ENCODE data around the gene LBP.
A peak's percentile ranks its signal among the peaks of the same experiment; 100 is the strongest.

LBP gene

GRCh38 chr20:38386004-38386403 is 39.7 kb downstream of the LBP start:
- POLR2A ChIA-PET: no interaction called here
- no peaks in the 10 kb centered on the region for H3K36me3 ChIP-seq (ENCODE audit: control insufficient read depth in 2 of 2, insufficient read depth in 1 of 2, low read length in 2 of 2)
- H3K9me3 ChIP-seq (ENCODE audit: control insufficient read depth, insufficient read depth, low read depth, low read length): no peaks in the 10 kb centered on the region
- no peak overlapping the region for H3K27ac ChIP-seq (ENCODE audit: extremely low read depth, low read depth, low read length)
- H3K4me3 ChIP-seq (ENCODE audit: low read depth, low read length): no peak overlapping the region
- TF ChIP-seq BCL6B (tag by site-specific recombination; IDR thresholded peaks at IDR 0.05): no peak
- CTCF ChIA-PET: no interaction called here
- H3K4me1 ChIP-seq (ENCODE audit: control insufficient read depth, insufficient read depth, low read length): no peaks in the 10 kb centered on the region

DNA sequence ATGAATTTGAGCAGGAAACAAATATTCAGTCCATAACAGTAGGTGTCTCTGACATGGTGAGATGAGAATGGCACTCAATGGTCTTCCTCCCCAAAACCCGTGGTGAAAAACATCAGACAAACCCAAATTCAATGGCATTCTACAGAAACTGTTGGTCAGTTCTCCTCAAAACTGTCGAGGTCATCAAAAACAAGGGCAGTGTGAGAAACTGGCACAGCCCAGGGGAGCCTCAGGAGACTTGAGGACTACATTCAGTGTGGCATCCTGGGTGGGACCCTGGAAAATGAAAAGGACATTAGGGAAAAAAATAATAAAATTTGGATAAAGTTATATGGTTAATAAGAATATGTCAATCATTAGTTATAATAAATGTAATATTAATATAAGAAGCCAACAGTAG is 40.6 kb downstream of the LBP start:
- ChIA-PET CTCF (no interaction called here), POLR2A (interaction anchor here (0.6 kb wide), 1 partner anchor 20 kb away, joined by 3 read pairs; no protein-coding TSS in a partner anchor)
- H3K9me3 ChIP-seq (ENCODE audit: control insufficient read depth, insufficient read depth, low read depth, low read length): no peaks in the 10 kb centered on the region
- H3K4me1 ChIP-seq (ENCODE audit: control insufficient read depth, insufficient read depth, low read length): no peaks in the 10 kb centered on the region
- H3K27ac ChIP-seq (ENCODE audit: extremely low read depth, low read depth, low read length): no peak overlapping the region
- no peak overlapping the region for H3K4me3 ChIP-seq (ENCODE audit: low read depth, low read length)
- TF ChIP-seq ZNF366 (tag by site-specific recombination; conservative IDR thresholded peaks at IDR 0.05) (no peak), ZNF202 (tag by site-specific recombination; IDR thresholded peaks at IDR 0.05; ENCODE audit: borderline replicate concordance) (no peak), ZNF837 (tag by site-specific recombination; IDR thresholded peaks at IDR 0.05) (no peak), ZNF266 (tag by site-specific recombination; IDR thresholded peaks at IDR 0.05; ENCODE audit: low read depth) (no peak), ZNF23 (tag by site-specific recombination; IDR thresholded peaks at IDR 0.05; ENCODE audit: borderline replicate concordance) (no peak), ZBTB20 (tag by site-specific recombination; IDR thresholded peaks at IDR 0.05) (no peak), KLF17 (tag by site-specific recombination; IDR thresholded peaks at IDR 0.05) (no peak), ZNF184 (tag by site-specific recombination; IDR thresholded peaks at IDR 0.05) (no peak), ZNF830 (tag by site-specific recombination; IDR thresholded peaks at IDR 0.05; ENCODE audit: low read depth) (no peak), ZNF621 (tag by site-specific recombination; IDR thresholded peaks at IDR 0.05) (no peak), YY1 (tag by site-specific recombination; IDR thresholded peaks at IDR 0.05) (no peak)
- TF ChIP-seq, protein P1, sequence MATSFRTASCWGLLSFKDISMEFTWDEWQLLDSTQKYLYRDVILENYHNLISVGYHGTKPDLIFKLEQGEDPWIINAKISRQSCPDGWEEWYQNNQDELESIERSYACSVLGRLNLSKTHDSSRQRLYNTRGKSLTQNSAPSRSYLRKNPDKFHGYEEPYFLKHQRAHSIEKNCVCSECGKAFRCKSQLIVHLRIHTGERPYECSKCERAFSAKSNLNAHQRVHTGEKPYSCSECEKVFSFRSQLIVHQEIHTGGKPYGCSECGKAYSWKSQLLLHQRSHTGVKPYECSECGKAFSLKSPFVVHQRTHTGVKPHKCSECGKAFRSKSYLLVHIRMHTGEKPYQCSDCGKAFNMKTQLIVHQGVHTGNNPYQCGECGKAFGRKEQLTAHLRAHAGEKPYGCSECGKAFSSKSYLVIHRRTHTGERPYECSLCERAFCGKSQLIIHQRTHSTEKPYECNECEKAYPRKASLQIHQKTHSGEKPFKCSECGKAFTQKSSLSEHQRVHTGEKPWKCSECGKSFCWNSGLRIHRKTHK (tag by site-specific recombination; IDR thresholded peaks at IDR 0.05): no peak
- H3K36me3 ChIP-seq (ENCODE audit: control insufficient read depth in 2 of 2, insufficient read depth in 1 of 2, low read length in 2 of 2): no peaks in the 10 kb centered on the region

GRCh38 chr20:38387953-38388352 is 41.7 kb downstream of the LBP start:
- CTCF ChIA-PET: no interaction called here
- H3K27ac ChIP-seq (ENCODE audit: extremely low read depth, low read depth, low read length): no peak overlapping the region

GRCh38 chr20:38392356-38392755 is 46.1 kb downstream of the LBP start:
- Histone ChIP-seq H3K9me3 (ENCODE audit: control insufficient read depth, insufficient read depth, low read depth, low read length) (no peaks in the 10 kb centered on the region), H3K36me3 (ENCODE audit: control insufficient read depth in 2 of 2, insufficient read depth in 1 of 2, low read length in 2 of 2) (no peaks in the 10 kb centered on the region), H3K4me3 (ENCODE audit: low read depth, low read length) (no peak overlapping the region), H3K4me1 (ENCODE audit: control insufficient read depth, insufficient read depth, low read length) (no peaks in the 10 kb centered on the region), H3K27ac (ENCODE audit: extremely low read depth, low read depth, low read length) (no peak overlapping the region)
- ChIA-PET POLR2A (no interaction called here), CTCF (interaction anchor here (0.8 to 2.9 kb wide), 3 partner anchors 16 to 162 kb away, joined by 3 to 11 read pairs (median 3); no protein-coding TSS in a partner anchor)
- peak; percentile 64; the same call in 1 of the 2 replicates for TF ChIP-seq ZNF76 (tag by site-specific recombination; IDR thresholded peaks at IDR 0.05; ENCODE audit: borderline replicate concordance, low read depth)
- TF ChIP-seq, protein P1 (tag by site-specific recombination; IDR thresholded peaks at IDR 0.05): no peak
- TF ChIP-seq ZNF596 (tag by site-specific recombination; IDR thresholded peaks at IDR 0.05): peak; percentile 73
- TF ChIP-seq ZBTB49 (tag by site-specific recombination; IDR thresholded peaks at IDR 0.05; ENCODE audit: low read depth): no peak
- TF ChIP-seq SCRT1 (tag by site-specific recombination; IDR thresholded peaks at IDR 0.05; ENCODE audit: borderline replicate concordance): peak; percentile 91; the same call in 1 of the 2 replicates
- TF ChIP-seq SCRT2 (tag by site-specific recombination; IDR thresholded peaks at IDR 0.05): peak; percentile 92
- TF ChIP-seq ZBTB17 (tag by site-specific recombination; IDR thresholded peaks at IDR 0.05): peak; percentile 71
- TF ChIP-seq GFI1B (tag by site-specific recombination; IDR thresholded peaks at IDR 0.05): no peak

More at GRCh38 chr20:38387953-38388352, 41.7 kb downstream of the LBP start:
- POLR2A ChIA-PET: no interaction called here
- Histone ChIP-seq H3K4me3 (ENCODE audit: low read depth, low read length) (no peak overlapping the region), H3K9me3 (ENCODE audit: control insufficient read depth, insufficient read depth, low read depth, low read length) (no peaks in the 10 kb centered on the region), H3K4me1 (ENCODE audit: control insufficient read depth, insufficient read depth, low read length) (no peaks in the 10 kb centered on the region), H3K36me3 (ENCODE audit: control insufficient read depth in 2 of 2, insufficient read depth in 1 of 2, low read length in 2 of 2) (no peaks in the 10 kb centered on the region)
- TF ChIP-seq ZNF311 (tag by site-specific recombination; IDR thresholded peaks at IDR 0.05; ENCODE audit: borderline replicate concordance): no peak
- peak; percentile 27; the same call in 1 of the 2 replicates for TF ChIP-seq ZNF654 (tag by site-specific recombination; IDR thresholded peaks at IDR 0.05; ENCODE audit: low read depth)
